HEK293T (cell line): ENCODE results near the gene CCDC177.

Source experiments
- BHLHE40 ChIP-seq: fragments of 450-650 bp; IDR thresholded peaks from 2 replicates; pipeline ENCODE4 v1.6.1; 2016; ENCODE audit warnings: mild to moderate bottlenecking, moderate library complexity, borderline replicate concordance
- FOXM1 ChIP-seq: fragments of 450-650 bp; IDR thresholded peaks from 2 replicates; pipeline ENCODE4 v1.6.1; 2017; ENCODE audit warnings: mild to moderate bottlenecking, borderline replicate concordance
- L3MBTL2 ChIP-seq: fragments of 450-650 bp; conservative IDR thresholded peaks from 2 replicates; pipeline ENCODE4 v1.6.1; 2016; ENCODE audit warnings: mild to moderate bottlenecking
- LEF1 ChIP-seq: fragments of 450-650 bp; IDR thresholded peaks from 2 replicates; pipeline ENCODE4 v1.6.1; 2017; ENCODE audit warnings: mild to moderate bottlenecking, borderline replicate concordance
- NFRKB ChIP-seq: fragments of 450-650 bp; IDR thresholded peaks from 2 replicates; pipeline ENCODE4 v1.6.1; 2016; ENCODE audit warnings: mild to moderate bottlenecking, moderate library complexity
- SP1 ChIP-seq: fragments of 450-650 bp; IDR thresholded peaks from 2 replicates; pipeline ENCODE4 v1.6.1; 2017
- SUZ12 ChIP-seq: fragments of 450-650 bp; IDR thresholded peaks from 2 replicates; pipeline ENCODE4 v1.6.1; 2016; ENCODE audit warnings: mild to moderate bottlenecking

- TF ChIP-seq FOXM1 = no peak
- no peak for TF ChIP-seq NFRKB
- TF ChIP-seq LEF1 = no peak
- TF ChIP-seq SP1 = no peak
- no peak for TF ChIP-seq SUZ12
- TF ChIP-seq L3MBTL2 = peak; percentile 59; the same call in 1 of the 2 replicates
- no peak for TF ChIP-seq BHLHE40
Observed at GRCh38 chr14:69572030-69572840, 2.4 kb downstream of the CCDC177 start.
